Spinal cord (tissue), 10 donors: Measurements from ENCODE around the gene CD93. TPM values are rescaled to one million over a fixed set of nuclear protein-coding genes. Genes with fewer than 3 reads are reported as not detected.

Experiments
- DNase-seq, 6 donors: peaks; one replicate each; pipeline versions ENCODE4 v3.0.0 to v3.0.0-alpha.2; 2013 to 2015; ENCODE audit warnings: low spot score in 6 of 6, low read depth in 4 of 6
- H3K27ac ChIP-seq: one replicate; pipeline ENCODE4 v1.5.1; 2013; ENCODE audit warnings: low read depth, low read length, control low read depth
- H3K27me3 ChIP-seq: one replicate; pipeline ENCODE4 v1.6.1; 2013; ENCODE audit warnings: low read length; ENCODE audit not compliant: control insufficient read depth, insufficient read depth
- H3K36me3 ChIP-seq: one replicate; pipeline ENCODE4 v1.6.1; 2013; ENCODE audit warnings: low read length; ENCODE audit not compliant: control insufficient read depth, insufficient read depth
- H3K4me1 ChIP-seq: one replicate; pipeline ENCODE4 v1.6.1; 2013; ENCODE audit warnings: low read length; ENCODE audit not compliant: control insufficient read depth, insufficient read depth
- H3K4me3 ChIP-seq: one replicate; pipeline ENCODE4 v1.5.1; 2013; ENCODE audit warnings: low read depth, low read length, control low read depth
- H3K9me3 ChIP-seq: one replicate; pipeline ENCODE4 v1.6.1; 2013; ENCODE audit warnings: low read length; ENCODE audit not compliant: control insufficient read depth, insufficient read depth
- WGBS: methylation state at CpG from one replicate; pipeline ENCODE4 v1.1.5; 2013; ENCODE audit warnings: missing lambda C conversion rate; ENCODE audit not compliant: insufficient coverage; 5-methylcytosine and 5-hydroxymethylcytosine counted together
- polyA plus RNA-seq, 2 donors: library from polyadenylated mRNA; unstranded; fragments of 120-200 nt; gene quantifications; one replicate each; pipeline ENCODE4 v1.2.1, GENCODE V29; 2013; ENCODE audit not compliant: insufficient read length in 2 of 2
- total RNA-seq, 2 donors: library from RNA; depleted of rRNA in 1 of 2; stranded (reverse); fragments of 120-200 nt in 1 of 2; fragments of >200 nt in 1 of 2; gene quantifications; one replicate each; pipeline versions ENCODE4 v1.2.3 to v1.2.4, GENCODE V29; 2013 to 2014
- donor health status: healthy.

The CD93 gene
- total and polyA plus RNA-seq, 4 donors, result 19.6 to 54.5 (median 26.6) TPM

GRCh38 chr20:23047001-23047737 is 39.0 kb downstream of the CD93 start:
- WGBS, result 74% methylated on average over 8 of the region's 13 CpGs
- DNase-seq, result no peak
- Histone ChIP-seq H3K4me1 (peaks cover 40% of the 10 kb centered on the region), H3K36me3 (no peaks in the 10 kb centered on the region), H3K27ac (no peak overlapping the region), H3K27me3 (peaks cover 55% of the 10 kb centered on the region), H3K9me3 (no peaks in the 10 kb centered on the region), H3K4me3 (peak overlapping the region; percentile 39)

- Histone ChIP-seq H3K4me3 (no peak overlapping the region), H3K27me3 (peaks cover 53% of the 10 kb centered on the region), H3K36me3 (no peaks in the 10 kb centered on the region), H3K27ac (no peak overlapping the region), H3K4me1 (peaks cover 39% of the 10 kb centered on the region), H3K9me3 (no peaks in the 10 kb centered on the region)
- no peak for DNase-seq
Measured at GRCh38 chr20:23046431-23046830, 39.7 kb downstream of the CD93 start.

GRCh38 chr20:23043376-23043775 is 42.7 kb downstream of the CD93 start:
- whole genome bisulfite sequencing, result 96% methylated on average over 6 of the region's 6 CpGs
- H3K27ac ChIP-seq, result no peak overlapping the region

GRCh38 chr20:23042270-23042669 is 43.9 kb downstream of the CD93 start:
- DNase-seq, result no peak
- peaks cover 17% of the 10 kb centered on the region for H3K27me3 ChIP-seq
- no CpG with 5 or more reads among the region's 3 CpGs for WGBS
- H3K36me3 ChIP-seq, result no peaks in the 10 kb centered on the region
- peaks cover under 1% of the 10 kb centered on the region for H3K4me1 ChIP-seq
- no peak overlapping the region for H3K27ac ChIP-seq
- H3K9me3 ChIP-seq, result no peaks in the 10 kb centered on the region
- H3K4me3 ChIP-seq, result no peak overlapping the region

More at GRCh38 chr20:23043376-23043775, 42.7 kb downstream of the CD93 start:
- H3K4me1 ChIP-seq, result peaks cover 12% of the 10 kb centered on the region
- no peaks in the 10 kb centered on the region for H3K9me3 ChIP-seq
- no peak overlapping the region for H3K4me3 ChIP-seq
- H3K36me3 ChIP-seq, result no peaks in the 10 kb centered on the region
- H3K27me3 ChIP-seq, result peaks cover 27% of the 10 kb centered on the region
- no peak for DNase-seq

- H3K4me3 ChIP-seq, result no peak overlapping the region
- no peaks in the 10 kb centered on the region for H3K36me3 ChIP-seq
- H3K9me3 ChIP-seq, result no peaks in the 10 kb centered on the region
- no peak overlapping the region for H3K27ac ChIP-seq
- 53% methylated on average over 3 of the region's 3 CpGs for WGBS
- DNase-seq, result no peak
- peaks cover 11% of the 10 kb centered on the region for H3K27me3 ChIP-seq
- peaks cover under 1% of the 10 kb centered on the region for H3K4me1 ChIP-seq
Measured at GRCh38 chr20:23039885-23040508, 46.1 kb downstream of the CD93 start.

- H3K4me3 ChIP-seq, result no peak overlapping the region
- H3K27me3 ChIP-seq, result peaks cover 11% of the 10 kb centered on the region
- H3K4me1 ChIP-seq, result peaks cover 3% of the 10 kb centered on the region
- H3K36me3 ChIP-seq, result no peaks in the 10 kb centered on the region
- no peaks in the 10 kb centered on the region for H3K9me3 ChIP-seq
- 89% methylated on average over 3 of the region's 5 CpGs for WGBS
- no peak for DNase-seq
- no peak overlapping the region for H3K27ac ChIP-seq
Measured at GRCh38 chr20:23039136-23039875, 46.8 kb downstream of the CD93 start.

GRCh38 chr20:23037017-23037481 is 49.1 kb downstream of the CD93 start:
- H3K27me3 ChIP-seq, result peaks cover 9% of the 10 kb centered on the region
- no peak overlapping the region for H3K4me3 ChIP-seq
- no peak overlapping the region for H3K27ac ChIP-seq
- no CpG with 5 or more reads among the region's 3 CpGs for WGBS
- DNase-seq, result no peak
- H3K9me3 ChIP-seq, result no peaks in the 10 kb centered on the region
- peaks cover 3% of the 10 kb centered on the region for H3K4me1 ChIP-seq
- no peaks in the 10 kb centered on the region for H3K36me3 ChIP-seq

GRCh38 chr20:23036371-23036770 is 49.8 kb downstream of the CD93 start:
- Histone ChIP-seq H3K4me1 (peaks cover 3% of the 10 kb centered on the region), H3K9me3 (no peaks in the 10 kb centered on the region), H3K4me3 (no peak overlapping the region), H3K27ac (no peak overlapping the region), H3K27me3 (peaks cover 9% of the 10 kb centered on the region), H3K36me3 (no peaks in the 10 kb centered on the region)
- WGBS, result 86% methylated on average over 5 of the region's 11 CpGs
- no peak for DNase-seq

GRCh38 chr20:23035731-23036130 is 50.4 kb downstream of the CD93 start:
- no peak for DNase-seq
- WGBS, result 86% methylated on average over 41 of the region's 41 CpGs
- peaks cover 7% of the 10 kb centered on the region for H3K27me3 ChIP-seq

More at GRCh38 chr20:23035731-23036130, 50.4 kb downstream of the CD93 start:
- no peaks in the 10 kb centered on the region for H3K36me3 ChIP-seq
- H3K9me3 ChIP-seq, result no peaks in the 10 kb centered on the region
- no peak overlapping the region for H3K4me3 ChIP-seq
- peaks cover 3% of the 10 kb centered on the region for H3K4me1 ChIP-seq
- no peak overlapping the region for H3K27ac ChIP-seq
